ENCODE data around the gene CLCA1. TPM values are rescaled to one million over a fixed set of nuclear protein-coding genes. Genes with fewer than 3 reads are reported as not detected.

CLCA1 gene
- total and polyA plus RNA-seq, 10 donors: 0.13 TPM; not detected in 9

DNA sequence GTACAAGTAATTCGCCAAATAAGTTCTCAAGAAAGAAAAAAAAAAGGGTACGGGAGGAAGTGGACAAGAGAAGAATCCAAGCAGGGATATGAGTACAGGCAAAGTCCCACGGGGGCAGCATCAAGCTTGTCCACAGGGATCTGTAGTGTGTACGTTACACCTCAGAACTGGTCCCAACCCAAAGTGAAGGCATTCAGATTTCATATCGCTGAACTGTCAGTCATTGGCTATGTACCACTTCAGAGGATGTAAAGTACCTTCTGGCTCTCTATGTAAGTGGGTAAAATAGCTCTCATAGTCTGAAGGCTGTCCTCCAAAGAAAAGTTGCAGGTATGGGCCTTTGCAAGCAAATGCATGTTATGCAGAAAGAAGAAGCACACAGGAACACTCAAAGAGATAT, 70.0 kb downstream of the CLCA1 start:
- H3K4me3 ChIP-seq: no peak overlapping the region
- WGBS, 5 donors: 77 to 88% (median 85%) methylated on average over 5 of the region's 5 CpGs
- intact Hi-C loops (cut with DNase I; ENCODE audit: low total_unique reads): no loop called here

DNA sequence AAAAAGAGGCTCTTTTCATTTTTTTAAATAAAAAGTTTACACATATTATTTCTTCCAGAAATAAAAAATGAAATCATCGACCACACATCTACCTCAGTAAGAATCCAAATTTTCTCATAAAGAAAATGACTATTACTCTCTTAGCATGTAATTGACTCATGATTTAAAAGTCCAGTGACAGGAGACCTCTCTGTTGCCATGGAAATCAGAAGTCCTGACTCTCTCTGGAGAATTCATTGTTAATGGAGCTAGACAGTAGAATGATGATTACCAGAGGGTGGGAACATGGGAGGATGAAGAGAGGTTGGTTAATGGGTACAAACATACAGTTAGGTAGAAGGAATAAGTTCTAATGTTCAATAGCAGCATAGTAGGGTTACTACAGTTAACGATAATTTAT, 73.1 kb downstream of the CLCA1 start:
- TF ChIP-seq POLR2AphosphoS5 (IDR thresholded peaks at IDR 0.05): no peak
- TF ChIP-seq POLR2A (IDR thresholded peaks at IDR 0.05): no peak
- TF ChIP-seq, protein P1, sequence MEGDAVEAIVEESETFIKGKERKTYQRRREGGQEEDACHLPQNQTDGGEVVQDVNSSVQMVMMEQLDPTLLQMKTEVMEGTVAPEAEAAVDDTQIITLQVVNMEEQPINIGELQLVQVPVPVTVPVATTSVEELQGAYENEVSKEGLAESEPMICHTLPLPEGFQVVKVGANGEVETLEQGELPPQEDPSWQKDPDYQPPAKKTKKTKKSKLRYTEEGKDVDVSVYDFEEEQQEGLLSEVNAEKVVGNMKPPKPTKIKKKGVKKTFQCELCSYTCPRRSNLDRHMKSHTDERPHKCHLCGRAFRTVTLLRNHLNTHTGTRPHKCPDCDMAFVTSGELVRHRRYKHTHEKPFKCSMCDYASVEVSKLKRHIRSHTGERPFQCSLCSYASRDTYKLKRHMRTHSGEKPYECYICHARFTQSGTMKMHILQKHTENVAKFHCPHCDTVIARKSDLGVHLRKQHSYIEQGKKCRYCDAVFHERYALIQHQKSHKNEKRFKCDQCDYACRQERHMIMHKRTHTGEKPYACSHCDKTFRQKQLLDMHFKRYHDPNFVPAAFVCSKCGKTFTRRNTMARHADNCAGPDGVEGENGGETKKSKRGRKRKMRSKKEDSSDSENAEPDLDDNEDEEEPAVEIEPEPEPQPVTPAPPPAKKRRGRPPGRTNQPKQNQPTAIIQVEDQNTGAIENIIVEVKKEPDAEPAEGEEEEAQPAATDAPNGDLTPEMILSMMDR (IDR thresholded peaks at IDR 0.05 in 8 of 11, conservative IDR thresholded peaks at IDR 0.05 in 3 of 11): no peak
- Histone ChIP-seq H3K4me1 (no peaks in the 10 kb centered on the region), H3K27ac (no peak overlapping the region), H3K9me3 (peaks cover 0 to 6% (median 0%) of the 10 kb centered on the region in 8 donors), H3K4me3 (no peak overlapping the region), H3K27me3 (replicated peaks in 1 of 7) (peaks cover 0 to 12% (median 0%) of the 10 kb centered on the region in 7 donors), H3K36me3 (no peaks in the 10 kb centered on the region)
- 90 to 96% (median 92%) methylated on average over 2 of the region's 2 CpGs for WGBS, 5 donors
- DNase-seq: no peak
- intact Hi-C loops (cut with DNase I; ENCODE audit: low total_unique reads): no loop called here

More for the DNA sequence above, 70.0 kb downstream of the CLCA1 start:
- H3K36me3 ChIP-seq: no peaks in the 10 kb centered on the region
- peaks cover 0 to 12% (median 0%) of the 10 kb centered on the region in 7 donors for H3K27me3 ChIP-seq (replicated peaks in 1 of 7)
- DNase-seq: no peak
- TF ChIP-seq, protein P1 (IDR thresholded peaks at IDR 0.05 in 8 of 11, conservative IDR thresholded peaks at IDR 0.05 in 3 of 11): no peak
- TF ChIP-seq POLR2A (IDR thresholded peaks at IDR 0.05) (no peak), POLR2AphosphoS5 (IDR thresholded peaks at IDR 0.05) (no peak)
- H3K9me3 ChIP-seq: no peaks in the 10 kb centered on the region
- H3K27ac ChIP-seq: no peak overlapping the region
- H3K4me1 ChIP-seq: no peaks in the 10 kb centered on the region

DNA sequence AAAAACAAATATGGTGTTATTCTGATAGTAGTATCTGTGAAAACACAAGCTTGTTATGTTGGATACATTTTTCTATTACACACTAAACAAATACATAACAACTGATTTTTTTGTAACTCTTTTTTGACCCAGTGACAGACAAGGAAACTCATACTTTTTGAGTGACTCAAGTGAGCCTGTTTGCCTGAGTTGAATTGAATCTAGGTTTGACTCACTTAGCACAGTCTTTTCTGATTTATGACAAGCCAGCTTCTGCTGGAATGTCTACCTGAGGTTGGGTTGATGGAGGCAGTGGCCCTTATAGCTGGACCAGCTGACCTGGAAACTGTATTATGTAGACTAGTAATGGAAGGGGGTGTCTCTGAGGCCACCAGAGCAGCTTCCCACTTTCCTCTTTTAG, 73.9 kb downstream of the CLCA1 start:
- intact Hi-C loops (cut with DNase I; ENCODE audit: low total_unique reads): no loop called here
- no peak overlapping the region for H3K27ac ChIP-seq
- H3K27me3 ChIP-seq (replicated peaks in 1 of 7): peaks cover 0 to 12% (median 0%) of the 10 kb centered on the region in 7 donors
- DNase-seq: no peak
- peaks cover 0 to 6% (median 0%) of the 10 kb centered on the region in 8 donors for H3K9me3 ChIP-seq
- TF ChIP-seq, protein P1 (IDR thresholded peaks at IDR 0.05 in 8 of 11, conservative IDR thresholded peaks at IDR 0.05 in 3 of 11): no peak
- TF ChIP-seq POLR2A (IDR thresholded peaks at IDR 0.05) (no peak), POLR2AphosphoS5 (IDR thresholded peaks at IDR 0.05) (no peak)
- H3K4me1 ChIP-seq: no peaks in the 10 kb centered on the region
- H3K36me3 ChIP-seq: no peaks in the 10 kb centered on the region
- H3K4me3 ChIP-seq: no peak overlapping the region

DNA sequence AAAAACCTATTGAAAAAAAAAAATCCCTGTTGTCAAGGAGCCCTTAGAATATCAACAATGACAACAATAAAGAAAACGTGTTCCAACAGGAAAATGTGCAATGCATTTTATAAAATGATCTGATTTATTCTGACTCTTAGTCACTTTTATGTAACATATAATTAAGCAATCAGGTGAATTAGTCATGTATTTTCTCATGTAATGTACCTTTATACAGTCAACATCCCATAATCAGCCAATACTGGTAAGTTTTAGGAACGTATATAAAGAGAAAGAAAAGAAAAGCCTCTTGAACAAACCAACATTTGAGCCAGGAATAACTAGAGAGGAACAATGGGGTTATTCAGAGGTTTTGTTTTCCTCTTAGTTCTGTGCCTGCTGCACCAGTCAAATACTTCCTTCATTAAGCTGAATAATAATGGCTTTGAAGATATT, 78.1 kb downstream of the CLCA1 start, which contains the start of gene CLCA4:
Gene CLCA4 (plus strand): TSS at position 292 of the 435 bp plus-strand sequence. CDS start 42 bp downstream, at position 334.
- Histone ChIP-seq H3K9me3 (peaks cover 0 to 6% (median 0%) of the 10 kb centered on the region in 8 donors), H3K27me3 (replicated peaks in 1 of 7) (peaks cover 0 to 4% (median 0%) of the 10 kb centered on the region in 7 donors), H3K4me1 (no peaks in the 10 kb centered on the region), H3K27ac (no peak within 1 kb of the TSS), H3K4me3 (no peak within 1 kb of the TSS), H3K36me3 (no peaks in the 10 kb centered on the region)
- intact Hi-C loops (cut with DNase I; ENCODE audit: low total_unique reads): no loop called here
- no peak for DNase-seq
- 25 to 39% (median 29%) methylated on average over 2 of the region's 2 CpGs for WGBS, 5 donors
- no peak for TF ChIP-seq POLR2AphosphoS5 (IDR thresholded peaks at IDR 0.05)
- no peak for TF ChIP-seq POLR2A (IDR thresholded peaks at IDR 0.05)
- TF ChIP-seq, protein P1 (IDR thresholded peaks at IDR 0.05 in 8 of 11, conservative IDR thresholded peaks at IDR 0.05 in 3 of 11): no peak

All from spleen (tissue), 11 donors.